IMR-90 (cell line): ENCODE data around the gene CDH12. TPM values are rescaled to one million over a fixed set of nuclear protein-coding genes. Genes with fewer than 3 reads are reported as not detected.

Experiments used
- ATAC-seq: fragments of 200-7000 bp; cut with Tn5 transposase; 2 replicates; pipeline ENCODE4 v1.9.1; 2020; ENCODE audit warnings: low read depth, mild to moderate bottlenecking, moderate library complexity
- BruUV-seq: library from RNA; stranded (reverse); fragments of 400-500 nt; replicated peaks from 2 replicates; lab custom pipeline; 2021; lab: Mats Ljungman, UMichigan
- CTCF ChIA-PET: fragments of 300-600 bp; formaldehyde crosslinking; extraction: SDS; loops from one replicate; lab custom pipeline; 2021; ENCODE audit warnings: antibody characterized with exemption; lab: Yijun Ruan, JAX
- POLR2A ChIA-PET: fragments of 300-600 bp; sonication (Branson Sonifier 250); formaldehyde crosslinking; loops from one replicate; lab custom pipeline; 2022; ENCODE audit warnings: antibody characterized with exemption; ENCODE audit not compliant: unreplicated experiment; lab: Charles Lee
- DNase-seq: peaks from one replicate; pipeline ENCODE4 v3.0.0; 2013
- H2AFZ ChIP-seq: replicated peaks from 2 replicates; pipeline ENCODE3; 2013; ENCODE audit warnings: low read length, mild to moderate bottlenecking; ENCODE audit not compliant: poor library complexity
- H2AK5ac ChIP-seq: 2 replicates; pipeline ENCODE4 v1.6.1; 2013; ENCODE audit warnings: low read depth, low read length, inconsistent platforms
- H2AK9ac ChIP-seq: replicated peaks from 2 replicates; pipeline ENCODE3; 2013; ENCODE audit warnings: mild to moderate bottlenecking, low read depth, low read length, moderate library complexity; ENCODE audit not compliant: poor library complexity
- H2BK120ac ChIP-seq: 2 replicates; pipeline ENCODE4 v1.6.1; 2013; ENCODE audit warnings: low read depth, low read length, inconsistent platforms
- H2BK15ac ChIP-seq: 3 replicates; pipeline ENCODE4 v1.6.1; 2013; ENCODE audit warnings: low read depth, low read length, inconsistent platforms
- H2BK20ac ChIP-seq: 2 replicates; pipeline ENCODE4 v1.6.1; 2013; ENCODE audit warnings: low read depth, mild to moderate bottlenecking, inconsistent platforms, low read length, moderate library complexity
- H2BK5ac ChIP-seq: 2 replicates; pipeline ENCODE4 v1.6.1; 2013; ENCODE audit warnings: mild to moderate bottlenecking, low read depth, low read length, inconsistent platforms; ENCODE audit not compliant: poor library complexity, severe bottlenecking
- H3K14ac ChIP-seq: replicated peaks from 2 replicates; pipeline ENCODE4 v1.6.1; 2013; ENCODE audit warnings: low read depth, low read length, inconsistent platforms
- H3K18ac ChIP-seq: 2 replicates; pipeline ENCODE4 v1.6.1; 2013; ENCODE audit warnings: low read depth, low read length, control low read depth
- H3K23ac ChIP-seq: 2 replicates; pipeline ENCODE4 v1.6.1; 2013; ENCODE audit warnings: low read depth, low read length, inconsistent platforms
- H3K27ac ChIP-seq: 2 replicates; pipeline ENCODE4 v1.5.1; 2013; ENCODE audit warnings: mild to moderate bottlenecking, control low read depth, low read length; ENCODE audit not compliant: insufficient read depth
- H3K27me3 ChIP-seq: 2 replicates; pipeline ENCODE4 v1.6.1; 2013; ENCODE audit warnings: low read length; ENCODE audit not compliant: control insufficient read depth, insufficient read depth
- H3K36me3 ChIP-seq: 2 replicates; pipeline ENCODE4 v1.6.1; 2013; ENCODE audit warnings: low read length, mixed read lengths; ENCODE audit not compliant: control insufficient read depth, insufficient read depth
- H3K4ac ChIP-seq: 2 replicates; pipeline ENCODE4 v1.6.1; 2013; ENCODE audit warnings: low read depth, low read length, inconsistent platforms
- H3K4me1 ChIP-seq: 2 replicates; pipeline ENCODE4 v1.6.1; 2013; ENCODE audit warnings: low read length, mixed read lengths; ENCODE audit not compliant: control insufficient read depth, insufficient read depth
- H3K4me2 ChIP-seq: 2 replicates; pipeline ENCODE4 v1.6.1; 2013; ENCODE audit warnings: low read depth, mild to moderate bottlenecking, control low read depth, low read length, moderate library complexity
- H3K4me3 ChIP-seq: 2 replicates; pipeline ENCODE4 v1.5.1; 2013; ENCODE audit warnings: low read depth, mild to moderate bottlenecking, control low read depth, low read length, moderate library complexity; ENCODE audit not compliant: insufficient read depth
- H3K56ac ChIP-seq: 2 replicates; pipeline ENCODE4 v1.6.1; 2013; ENCODE audit warnings: low read length, inconsistent platforms; ENCODE audit not compliant: insufficient read depth; ENCODE audit errors: extremely low read depth
- H3K79me1 ChIP-seq, 2 experiments: 2 replicates each; pipeline ENCODE4 v1.6.1; 2013; ENCODE audit warnings: low read length in 2 of 2, inconsistent platforms in 1 of 2, low read depth in 1 of 2
- H3K9ac ChIP-seq: 2 replicates; pipeline ENCODE4 v1.6.1; 2013; ENCODE audit warnings: low read depth, low read length, control low read depth
- H3K9me1 ChIP-seq: 2 replicates; pipeline ENCODE4 v1.6.1; 2013; ENCODE audit warnings: low read length, inconsistent platforms; ENCODE audit not compliant: insufficient read depth
- H3K9me3 ChIP-seq: 2 replicates; pipeline ENCODE4 v1.6.1; 2013; ENCODE audit warnings: low read length; ENCODE audit not compliant: control insufficient read depth, insufficient read depth
- H4K20me1 ChIP-seq: 2 replicates; pipeline ENCODE4 v1.6.1; 2013; ENCODE audit warnings: low read length, inconsistent platforms; ENCODE audit not compliant: insufficient read depth
- H4K5ac ChIP-seq: 2 replicates; pipeline ENCODE4 v1.6.1; 2013; ENCODE audit warnings: mild to moderate bottlenecking, low read depth, low read length, control low read depth
- H4K8ac ChIP-seq, 2 experiments: 2 replicates each; pipeline ENCODE4 v1.6.1; 2013; ENCODE audit warnings: low read depth in 2 of 2, low read length in 2 of 2, control low read depth in 1 of 2, inconsistent platforms in 1 of 2
- H4K91ac ChIP-seq: 2 replicates; pipeline ENCODE4 v1.6.1; 2013; ENCODE audit warnings: low read depth, low read length, inconsistent platforms; ENCODE audit not compliant: insufficient read depth
- BHLHE40 ChIP-seq: fragments of 150-350 bp; IDR thresholded peaks from 2 replicates; pipeline ENCODE4 v1.6.1; 2016; ENCODE audit warnings: mild to moderate bottlenecking, low read depth, low read length
- CHD1 ChIP-seq: IDR thresholded peaks from 2 replicates; pipeline ENCODE4 v1.6.1; 2012; ENCODE audit warnings: low read depth, low read length, improper control_type of control experiment
- FOS ChIP-seq: fragments of 150-350 bp; IDR thresholded peaks from 2 replicates; pipeline ENCODE4 v1.6.1; 2016; ENCODE audit warnings: low read depth, low read length
- MAFK ChIP-seq: IDR thresholded peaks from 2 replicates; pipeline ENCODE4 v1.6.1; 2012; ENCODE audit warnings: low read depth, low read length, improper control_type of control experiment
- MAZ ChIP-seq: IDR thresholded peaks from 2 replicates; pipeline ENCODE4 v1.6.1; 2012; ENCODE audit warnings: low read depth, mild to moderate bottlenecking, low read length, improper control_type of control experiment, moderate library complexity, borderline replicate concordance
- MXI1 ChIP-seq: IDR thresholded peaks from 2 replicates; pipeline ENCODE4 v1.6.1; 2012; ENCODE audit warnings: low read depth, mild to moderate bottlenecking, low read length, moderate library complexity, borderline replicate concordance
- POLR2A ChIP-seq: IDR thresholded peaks from 2 replicates; pipeline ENCODE4 v1.6.1; 2012; ENCODE audit warnings: mild to moderate bottlenecking, low read depth, low read length
- RAD21 ChIP-seq: IDR thresholded peaks from 2 replicates; pipeline ENCODE4 v1.6.1; 2012; ENCODE audit warnings: low read length, improper control_type of control experiment
- RCOR1 ChIP-seq: IDR thresholded peaks from 2 replicates; pipeline ENCODE4 v1.6.1; 2012; ENCODE audit warnings: mild to moderate bottlenecking, low read length, improper control_type of control experiment; ENCODE audit not compliant: insufficient replicate concordance
- RFX5 ChIP-seq: IDR thresholded peaks from 2 replicates; pipeline ENCODE4 v1.8.0; 2012; ENCODE audit warnings: low read depth, mild to moderate bottlenecking, low read length, moderate library complexity
- SMC3 ChIP-seq: fragments of 150-350 bp; IDR thresholded peaks from 2 replicates; pipeline ENCODE4 v1.6.1; 2016; ENCODE audit warnings: low read depth, mild to moderate bottlenecking, antibody characterized with exemption, low read length, moderate library complexity
- WGBS, 2 experiments: methylation state at CpG; one replicate each; pipeline versions ENCODE4 v1.1.5 to v1.1.7; 2013; ENCODE audit warnings: missing lambda C conversion rate in 2 of 2; ENCODE audit not compliant: insufficient read length in 1 of 2; ENCODE audit errors: extremely low coverage in 2 of 2; 5-methylcytosine and 5-hydroxymethylcytosine counted together
- dilution Hi-C: fragments of 300-500 bp; cut with HindIII; formaldehyde crosslinking; loops from one replicate; pipeline ENCODE4 v1.14.3; 2018; ENCODE audit warnings: low sequenced_read_pairs; ENCODE audit not compliant: unreplicated experiment
- in situ Hi-C: fragments of 300-500 bp; cut with MboI; formaldehyde crosslinking; loops from 3 replicates; pipeline ENCODE4 v1.14.3; 2019; ENCODE audit warnings: low sequenced_read_pairs, inconsistent platforms, mixed read lengths
- intact Hi-C: fragments of 100-400 bp; cut with micrococcal nuclease; formaldehyde crosslinking; loops from 2 replicates; pipeline ENCODE4 v1.10.0; 2022
- polyA plus RNA-seq, 3 experiments: library from polyadenylated mRNA; depleted of rRNA; stranded (reverse); fragments of >200 nt; gene quantifications; 2 replicates each; pipeline ENCODE4 v1.2.3, GENCODE V29; 2012; ENCODE audit warnings: low replicate concordance in 1 of 3
- total RNA-seq: library from RNA; depleted of rRNA; stranded (reverse); fragments of >200 nt; gene quantifications from 2 replicates; pipeline ENCODE4 v1.2.3, GENCODE V29; 2012
- TF ChIP-seq, protein P1 (sequence below): conservative IDR thresholded peaks from 2 replicates; pipeline ENCODE4 v1.5.1; 2012; ENCODE audit warnings: mild to moderate bottlenecking, low read depth, low read length, improper control_type of control experiment
- TF ChIP-seq, protein P2 (sequence below): fragments of 150-350 bp; IDR thresholded peaks from 2 replicates; pipeline ENCODE4 v1.6.1; 2016; ENCODE audit warnings: low read depth, mild to moderate bottlenecking, low read length, moderate library complexity, borderline replicate concordance
- TF ChIP-seq, protein P3 (sequence below): fragments of 150-350 bp; IDR thresholded peaks from 2 replicates; pipeline ENCODE4 v1.6.1; 2017; ENCODE audit warnings: mild to moderate bottlenecking, antibody characterized with exemption, low read length, low read depth

Gene CDH12
- total and polyA plus RNA-seq, 2 of the 4 experiments (the other 2 are of a cell fraction): not detected

DNA sequence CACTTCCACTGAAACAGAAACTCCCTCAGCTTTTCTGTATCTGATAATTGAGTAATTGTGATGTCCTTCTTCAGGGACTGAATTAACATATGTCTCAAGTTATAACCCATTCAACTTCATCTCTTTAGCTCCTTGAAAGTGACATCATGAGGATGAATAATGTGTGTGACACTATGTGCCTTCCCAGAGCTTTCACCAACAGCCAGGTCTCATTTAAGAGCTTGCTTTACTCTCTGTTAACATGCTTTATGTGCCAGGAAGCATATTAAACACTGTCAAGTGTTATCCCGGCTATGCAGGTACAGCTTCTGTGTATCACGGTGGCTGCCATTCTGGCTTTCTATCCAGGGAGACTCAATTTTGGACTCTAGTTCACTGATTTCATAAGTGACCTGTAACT is 799.9 kb downstream of the CDH12 start:
- Histone ChIP-seq H3K18ac (no peak overlapping the region), H4K91ac (no peak overlapping the region), H2AK9ac (no peak overlapping the region), H3K27me3 (no peaks in the 10 kb centered on the region), H3K56ac (no peak overlapping the region), H3K4ac (no peak overlapping the region), H3K9me1 (no peaks in the 10 kb centered on the region), H4K8ac (no peak overlapping the region), H2BK120ac (no peak overlapping the region), H3K9ac (no peak overlapping the region), H3K23ac (no peak overlapping the region), H2BK20ac (no peak overlapping the region), H2AFZ (no peak overlapping the region), H3K27ac (no peak overlapping the region), H2BK5ac (no peak overlapping the region), H2AK5ac (no peak overlapping the region), H3K36me3 (no peaks in the 10 kb centered on the region), H4K5ac (no peak overlapping the region), H4K20me1 (no peaks in the 10 kb centered on the region), H3K4me3 (no peak overlapping the region), H3K14ac (no peak overlapping the region), H2BK15ac (no peak overlapping the region), H3K79me1 (no peaks in the 10 kb centered on the region), H3K4me2 (no peak overlapping the region), H3K4me1 (no peaks in the 10 kb centered on the region), H3K9me3 (no peaks in the 10 kb centered on the region)
- intact Hi-C loops: no loop called here
- no peak for DNase-seq
- ChIA-PET CTCF (no interaction called here), POLR2A (no interaction called here)
- no TSS peak for BruUV-seq
- no peak for ATAC-seq
- dilution Hi-C loops: no loop called here
- in situ Hi-C loops: no loop called here
- no CpG with 5 or more reads among the region's 2 CpGs for WGBS, 2 experiments
- TF ChIP-seq, protein P1, sequence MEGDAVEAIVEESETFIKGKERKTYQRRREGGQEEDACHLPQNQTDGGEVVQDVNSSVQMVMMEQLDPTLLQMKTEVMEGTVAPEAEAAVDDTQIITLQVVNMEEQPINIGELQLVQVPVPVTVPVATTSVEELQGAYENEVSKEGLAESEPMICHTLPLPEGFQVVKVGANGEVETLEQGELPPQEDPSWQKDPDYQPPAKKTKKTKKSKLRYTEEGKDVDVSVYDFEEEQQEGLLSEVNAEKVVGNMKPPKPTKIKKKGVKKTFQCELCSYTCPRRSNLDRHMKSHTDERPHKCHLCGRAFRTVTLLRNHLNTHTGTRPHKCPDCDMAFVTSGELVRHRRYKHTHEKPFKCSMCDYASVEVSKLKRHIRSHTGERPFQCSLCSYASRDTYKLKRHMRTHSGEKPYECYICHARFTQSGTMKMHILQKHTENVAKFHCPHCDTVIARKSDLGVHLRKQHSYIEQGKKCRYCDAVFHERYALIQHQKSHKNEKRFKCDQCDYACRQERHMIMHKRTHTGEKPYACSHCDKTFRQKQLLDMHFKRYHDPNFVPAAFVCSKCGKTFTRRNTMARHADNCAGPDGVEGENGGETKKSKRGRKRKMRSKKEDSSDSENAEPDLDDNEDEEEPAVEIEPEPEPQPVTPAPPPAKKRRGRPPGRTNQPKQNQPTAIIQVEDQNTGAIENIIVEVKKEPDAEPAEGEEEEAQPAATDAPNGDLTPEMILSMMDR: no peak
- TF ChIP-seq MXI1: no peak
- no peak for TF ChIP-seq RAD21
- TF ChIP-seq RCOR1: no peak
- no peak for TF ChIP-seq CHD1
- TF ChIP-seq RFX5: no peak
- TF ChIP-seq MAFK: no peak
- no peak for TF ChIP-seq FOS
- TF ChIP-seq POLR2A: no peak
- TF ChIP-seq SMC3: no peak
- TF ChIP-seq, protein P2, sequence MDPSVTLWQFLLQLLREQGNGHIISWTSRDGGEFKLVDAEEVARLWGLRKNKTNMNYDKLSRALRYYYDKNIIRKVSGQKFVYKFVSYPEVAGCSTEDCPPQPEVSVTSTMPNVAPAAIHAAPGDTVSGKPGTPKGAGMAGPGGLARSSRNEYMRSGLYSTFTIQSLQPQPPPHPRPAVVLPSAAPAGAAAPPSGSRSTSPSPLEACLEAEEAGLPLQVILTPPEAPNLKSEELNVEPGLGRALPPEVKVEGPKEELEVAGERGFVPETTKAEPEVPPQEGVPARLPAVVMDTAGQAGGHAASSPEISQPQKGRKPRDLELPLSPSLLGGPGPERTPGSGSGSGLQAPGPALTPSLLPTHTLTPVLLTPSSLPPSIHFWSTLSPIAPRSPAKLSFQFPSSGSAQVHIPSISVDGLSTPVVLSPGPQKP: no peak
- no peak for TF ChIP-seq MAZ
- TF ChIP-seq, protein P3, sequence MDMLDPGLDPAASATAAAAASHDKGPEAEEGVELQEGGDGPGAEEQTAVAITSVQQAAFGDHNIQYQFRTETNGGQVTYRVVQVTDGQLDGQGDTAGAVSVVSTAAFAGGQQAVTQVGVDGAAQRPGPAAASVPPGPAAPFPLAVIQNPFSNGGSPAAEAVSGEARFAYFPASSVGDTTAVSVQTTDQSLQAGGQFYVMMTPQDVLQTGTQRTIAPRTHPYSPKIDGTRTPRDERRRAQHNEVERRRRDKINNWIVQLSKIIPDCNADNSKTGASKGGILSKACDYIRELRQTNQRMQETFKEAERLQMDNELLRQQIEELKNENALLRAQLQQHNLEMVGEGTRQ: no peak
- no peak for TF ChIP-seq BHLHE40
